ENCODE data around the gene NUTF2.
"Not testable (repeated sequence)": the region's sequence is repeated elsewhere in the genome, so short reads cannot be mapped to it uniquely, and the experiment has no call there.

Gene NUTF2

DNA sequence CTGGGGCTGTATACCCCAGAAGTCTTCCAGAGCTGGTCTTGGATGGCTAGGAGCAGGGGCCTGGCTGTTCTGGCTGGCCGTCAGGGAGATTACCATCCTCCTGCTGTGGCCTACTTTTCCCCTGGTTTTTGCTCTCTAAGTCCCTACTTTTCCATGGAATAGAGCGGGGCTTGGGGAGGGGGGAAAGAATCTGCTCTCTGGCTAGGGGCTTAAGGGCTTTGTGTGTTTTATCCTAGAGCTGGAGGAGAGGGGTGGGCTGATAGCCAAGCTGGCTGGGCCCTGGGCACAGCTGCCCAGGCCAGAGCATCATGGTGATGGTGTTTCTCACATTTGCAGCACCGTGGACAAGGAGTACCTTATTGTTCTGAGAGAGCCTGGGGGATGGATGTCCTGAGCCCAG lies 41.6 kb downstream of the NUTF2 start:
- no peak for DNase-seq

DNA sequence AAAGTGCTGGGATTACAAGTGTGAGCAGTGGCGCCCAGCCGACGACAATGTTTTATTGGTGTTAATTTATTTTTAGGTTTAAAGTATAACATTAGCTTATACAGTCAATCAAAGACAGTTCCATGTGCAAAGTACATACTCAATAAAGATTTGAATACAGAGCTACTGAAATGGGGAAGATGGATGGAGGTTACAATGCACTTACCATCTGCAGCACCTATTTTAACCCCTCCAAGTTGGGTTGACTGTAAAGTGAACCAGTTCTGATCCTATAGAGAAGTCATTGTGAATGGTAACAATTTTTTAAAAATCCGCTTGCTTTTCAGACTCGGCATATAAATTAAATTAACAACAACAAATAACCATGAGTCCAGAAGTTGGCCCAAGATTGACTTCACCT lies 45.6 kb downstream of the NUTF2 start:
- no peak for DNase-seq

DNA sequence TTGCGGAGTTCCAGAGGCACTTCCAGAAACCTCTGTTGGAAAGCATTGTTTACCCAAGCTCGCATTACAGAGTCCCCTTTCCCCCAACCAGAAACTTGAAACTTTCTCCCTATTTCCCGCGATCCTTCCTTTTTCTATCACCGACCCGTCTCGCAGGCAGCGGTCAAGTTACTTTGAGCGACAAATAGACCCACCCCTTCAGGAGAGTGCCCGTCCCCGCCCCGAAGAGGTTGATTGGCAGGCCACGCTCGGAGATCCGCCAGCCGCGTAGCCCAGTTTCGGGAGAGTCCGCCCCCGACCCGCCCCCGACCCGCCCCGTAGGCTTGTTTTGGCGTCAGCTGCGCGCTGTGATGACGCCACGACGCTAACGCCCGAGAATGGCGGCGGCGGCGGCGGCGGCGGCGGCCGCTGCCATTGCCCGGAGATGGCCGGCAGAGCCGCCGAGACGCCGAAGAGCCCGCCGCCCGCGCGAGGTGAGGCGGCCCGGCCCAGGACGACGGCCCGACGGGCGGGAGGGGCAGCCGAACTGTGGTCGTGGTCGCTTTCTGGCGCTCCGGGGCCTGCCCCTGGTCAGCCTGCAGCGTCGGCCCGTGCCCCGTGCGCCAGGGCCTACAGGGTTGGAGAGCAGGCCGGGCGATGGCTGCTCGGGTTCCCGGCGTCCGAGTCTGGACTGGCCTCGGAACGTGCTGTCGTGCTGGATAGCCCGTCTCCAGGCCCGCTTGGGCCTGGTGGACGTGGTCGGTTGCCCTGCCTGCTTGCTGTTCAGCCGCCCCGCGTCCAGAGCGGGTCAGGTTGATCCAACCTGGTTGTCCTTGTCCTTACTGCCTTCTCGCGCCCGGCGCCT lies 46.4 kb downstream of the NUTF2 start, which contains the start of gene PSKH1:
TSS of gene PSKH1 (plus strand) at position 356 of the 844 bp plus-strand sequence. CDS start 15,496 bp downstream, outside the sequence.
- peak; percentile 91 for DNase-seq

DNA sequence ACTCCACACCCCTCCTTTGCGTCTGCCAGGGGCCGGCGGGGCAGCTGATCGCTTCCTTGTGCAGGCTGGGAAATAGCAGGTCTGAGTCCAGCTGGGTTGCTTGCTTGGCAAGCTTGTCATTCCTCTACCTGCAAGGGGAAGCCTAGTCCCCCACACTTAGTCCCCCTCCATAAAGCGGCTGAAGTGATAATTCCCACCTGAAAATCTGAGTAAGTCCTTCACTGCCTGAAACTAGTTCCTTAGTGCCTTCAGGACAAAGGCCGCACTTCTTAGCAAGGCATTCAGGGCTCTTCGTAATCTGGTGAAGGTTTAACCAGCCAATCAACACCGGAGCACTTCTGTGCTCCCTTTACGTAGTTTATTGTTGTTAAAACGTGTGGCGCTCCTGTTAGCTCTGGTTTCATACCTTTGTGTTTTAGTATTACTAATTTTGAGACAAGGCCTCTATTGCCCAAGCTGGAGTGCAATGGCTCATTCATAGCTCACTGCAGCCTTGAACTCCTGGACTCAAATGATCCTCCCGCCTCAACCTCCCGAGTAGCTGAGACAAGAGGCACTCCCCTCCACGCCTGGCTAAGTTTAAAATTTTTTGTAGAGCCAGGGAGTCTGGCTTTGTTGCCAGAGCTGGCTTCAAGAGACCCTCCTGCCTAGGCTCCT lies 47.1 kb downstream of the NUTF2 start:
- DNase-seq: no peak

DNA sequence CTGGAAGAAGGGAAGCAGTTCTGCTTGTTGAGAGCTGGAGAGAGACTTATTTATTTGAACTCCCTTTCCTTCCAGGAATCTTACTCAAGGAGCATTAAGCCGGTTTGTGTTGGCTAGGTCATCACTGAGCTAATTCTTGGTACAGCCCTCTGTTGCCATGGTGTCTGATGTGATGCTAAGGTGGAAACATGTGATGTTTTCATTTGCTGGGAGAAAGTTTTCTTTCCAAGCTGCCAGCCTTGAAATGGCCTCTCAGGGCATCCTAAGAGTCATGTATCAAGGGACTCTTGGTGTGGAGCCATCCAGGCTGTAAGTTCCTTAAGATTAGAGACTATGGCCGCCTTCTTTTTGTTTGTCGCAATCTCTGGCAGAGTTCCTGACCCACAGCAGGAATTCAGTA lies 50.5 kb downstream of the NUTF2 start:
- DNase-seq: no peak

DNA sequence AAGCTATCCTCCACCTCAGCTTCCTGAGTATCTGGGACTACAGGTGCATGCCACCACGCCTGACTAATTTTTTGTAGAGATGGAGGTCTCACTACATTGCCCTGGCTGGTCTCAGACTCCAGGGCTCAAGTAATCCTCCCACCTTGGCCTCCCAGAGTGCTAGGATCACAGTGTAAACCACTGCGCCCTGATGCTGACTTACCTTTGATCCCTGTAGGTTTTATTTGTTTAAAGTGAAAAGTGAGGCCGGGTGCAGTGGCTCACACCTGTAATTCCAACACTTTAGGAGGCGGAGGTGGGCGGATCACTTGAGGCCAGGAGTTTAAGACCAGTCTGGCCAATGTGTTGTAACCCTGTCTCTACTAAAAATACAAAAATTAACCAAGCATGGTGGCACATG lies 55.0 kb downstream of the NUTF2 start:
- no peak for DNase-seq

DNA sequence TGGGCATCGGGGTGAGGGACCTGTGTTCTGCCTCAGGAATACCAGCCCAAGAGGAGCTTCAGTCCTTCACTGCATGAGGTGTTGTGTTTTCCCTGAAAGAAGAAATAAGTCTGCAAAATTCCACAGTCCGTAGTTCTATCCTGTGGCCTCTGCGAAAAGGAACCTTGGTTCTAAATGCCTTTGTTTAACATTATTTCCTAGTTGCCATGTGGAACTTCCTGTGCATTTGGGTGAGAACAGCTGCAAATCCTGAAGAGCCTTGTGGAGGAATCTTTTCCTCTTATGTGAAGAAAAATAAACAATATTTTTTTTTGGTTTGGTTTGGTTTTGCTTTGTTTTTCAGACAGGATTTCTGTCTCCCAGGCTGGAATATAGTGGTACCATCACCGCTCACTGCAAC lies 56.1 kb downstream of the NUTF2 start:
- no peak for DNase-seq

DNA sequence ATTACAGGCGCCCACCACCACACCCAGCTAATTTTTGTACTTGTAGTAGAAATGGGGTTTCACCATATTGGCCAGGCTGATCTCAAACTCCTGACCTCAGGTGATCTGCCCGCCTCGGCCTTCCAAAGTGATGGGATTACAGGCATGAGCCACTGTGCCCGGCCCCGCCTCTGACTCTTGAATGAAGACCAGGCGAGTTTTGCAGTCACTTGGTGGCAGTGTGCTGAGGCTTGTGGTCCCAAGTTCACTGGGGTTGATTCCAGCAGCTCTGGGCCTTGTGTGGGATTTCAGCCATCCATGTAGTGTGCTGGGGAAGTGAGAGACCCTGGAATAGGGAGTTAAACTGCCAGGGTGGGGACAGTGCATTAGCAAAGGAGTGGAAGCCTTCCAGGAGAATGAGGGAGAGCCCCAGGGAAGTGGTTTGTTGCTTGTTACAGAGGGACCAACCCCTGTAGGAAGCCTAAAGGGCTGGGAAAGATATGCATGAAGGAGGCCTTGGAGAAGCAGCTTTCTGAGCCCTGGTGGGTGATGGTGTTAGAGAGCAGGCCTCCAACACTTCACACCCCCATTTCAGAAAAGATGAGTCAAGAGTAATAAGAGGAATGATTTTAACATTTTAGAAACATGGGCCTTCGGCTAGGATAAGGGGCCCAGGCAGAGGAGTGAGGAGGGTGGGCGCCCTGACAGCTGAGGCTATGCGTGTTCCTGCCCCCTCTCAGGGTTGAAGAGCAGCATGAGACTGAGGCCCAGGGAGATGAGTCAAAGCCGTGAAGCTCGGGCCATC lies 60.9 kb downstream of the NUTF2 start:
- no peak for DNase-seq

DNA sequence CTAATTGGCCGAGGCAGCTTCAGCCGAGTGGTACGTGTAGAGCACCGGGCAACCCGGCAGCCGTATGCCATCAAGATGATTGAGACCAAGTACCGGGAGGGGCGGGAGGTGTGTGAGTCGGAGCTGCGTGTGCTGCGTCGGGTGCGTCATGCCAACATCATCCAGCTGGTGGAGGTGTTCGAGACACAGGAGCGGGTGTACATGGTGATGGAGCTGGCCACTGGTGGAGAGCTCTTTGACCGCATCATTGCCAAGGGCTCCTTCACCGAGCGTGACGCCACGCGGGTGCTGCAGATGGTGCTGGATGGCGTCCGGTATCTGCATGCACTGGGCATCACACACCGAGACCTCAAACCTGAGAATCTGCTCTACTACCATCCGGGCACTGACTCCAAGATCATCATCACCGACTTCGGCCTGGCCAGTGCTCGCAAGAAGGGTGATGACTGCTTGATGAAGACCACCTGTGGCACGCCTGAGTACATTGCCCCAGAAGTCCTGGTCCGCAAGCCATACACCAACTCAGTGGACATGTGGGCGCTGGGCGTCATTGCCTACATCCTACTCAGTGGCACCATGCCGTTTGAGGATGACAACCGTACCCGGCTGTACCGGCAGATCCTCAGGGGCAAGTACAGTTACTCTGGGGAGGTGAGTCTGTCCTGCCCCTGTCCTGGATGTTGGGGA lies 62.5 kb downstream of the NUTF2 start:
- DNase-seq: no peak

DNA sequence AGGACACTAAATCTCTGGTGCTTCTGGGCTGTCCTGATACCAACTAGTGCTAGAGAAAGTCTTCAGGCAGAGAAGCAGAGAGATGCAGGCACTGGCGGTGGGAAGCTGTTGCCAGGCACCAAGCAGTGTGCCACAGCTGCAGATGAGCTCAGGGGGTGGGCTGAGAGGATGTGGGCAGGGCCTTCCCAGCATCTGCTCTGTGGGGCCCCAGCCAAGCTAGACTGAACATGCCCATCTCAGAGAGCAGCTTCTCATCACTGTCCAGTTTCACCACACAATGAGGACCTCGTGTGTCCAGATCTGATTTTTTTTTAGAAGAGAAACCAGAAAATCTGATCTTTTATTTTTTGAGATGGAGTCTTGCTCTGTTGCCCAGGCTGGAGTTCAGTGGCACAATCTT lies 63.4 kb downstream of the NUTF2 start:
- DNase-seq: no peak

DNA sequence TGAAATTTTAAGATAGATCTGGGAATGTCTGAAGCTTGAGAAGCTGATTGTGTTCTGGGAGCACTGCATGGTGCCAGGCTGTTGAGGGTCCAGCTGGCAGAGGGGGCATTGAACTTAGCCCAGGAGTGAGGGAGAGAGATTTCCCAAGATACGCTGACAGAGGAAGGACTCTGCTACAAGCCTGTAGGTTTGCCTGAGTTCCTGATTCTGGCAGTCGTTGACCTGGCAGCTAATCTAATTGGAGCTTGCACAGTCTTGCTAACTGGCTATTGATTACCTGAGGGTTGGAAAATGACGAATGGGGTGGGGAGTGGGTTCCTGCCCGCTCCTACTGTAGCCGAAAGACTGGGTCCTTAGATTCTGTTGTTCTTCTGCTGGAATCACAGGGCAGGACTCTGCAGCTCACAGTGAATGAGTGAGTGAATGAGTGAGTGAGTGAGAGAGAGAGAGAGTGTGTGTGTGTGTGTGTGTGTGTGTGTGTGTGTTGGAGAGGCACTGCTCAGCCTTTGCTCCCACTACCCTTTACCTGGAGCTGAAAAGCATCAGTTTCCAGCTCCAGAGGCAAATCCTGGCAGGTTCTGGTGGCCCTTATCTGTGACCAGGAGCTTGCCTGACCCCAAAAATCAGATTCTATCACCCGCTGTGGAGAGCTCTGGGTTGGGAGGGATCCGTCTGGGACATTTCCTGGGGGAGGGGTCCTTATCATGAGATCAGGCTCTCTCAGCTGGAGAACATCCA lies 68.2 kb downstream of the NUTF2 start:
- DNase-seq: no peak

DNA sequence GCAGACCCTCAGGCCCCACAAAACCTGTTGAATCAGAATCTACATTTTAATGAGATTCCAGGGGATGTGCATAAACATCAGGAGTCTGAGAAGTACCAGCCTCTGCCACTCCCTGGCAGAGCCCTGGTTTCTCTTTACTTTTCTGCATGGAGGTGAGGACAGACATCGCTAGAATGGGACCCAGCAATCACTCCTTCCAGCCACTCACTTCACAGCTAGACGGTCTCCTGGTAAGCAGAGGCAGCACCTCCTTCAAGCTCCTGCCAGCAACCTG lies 68.7 kb downstream of the NUTF2 start:
- DNase-seq: not testable (repeated sequence)

DNA sequence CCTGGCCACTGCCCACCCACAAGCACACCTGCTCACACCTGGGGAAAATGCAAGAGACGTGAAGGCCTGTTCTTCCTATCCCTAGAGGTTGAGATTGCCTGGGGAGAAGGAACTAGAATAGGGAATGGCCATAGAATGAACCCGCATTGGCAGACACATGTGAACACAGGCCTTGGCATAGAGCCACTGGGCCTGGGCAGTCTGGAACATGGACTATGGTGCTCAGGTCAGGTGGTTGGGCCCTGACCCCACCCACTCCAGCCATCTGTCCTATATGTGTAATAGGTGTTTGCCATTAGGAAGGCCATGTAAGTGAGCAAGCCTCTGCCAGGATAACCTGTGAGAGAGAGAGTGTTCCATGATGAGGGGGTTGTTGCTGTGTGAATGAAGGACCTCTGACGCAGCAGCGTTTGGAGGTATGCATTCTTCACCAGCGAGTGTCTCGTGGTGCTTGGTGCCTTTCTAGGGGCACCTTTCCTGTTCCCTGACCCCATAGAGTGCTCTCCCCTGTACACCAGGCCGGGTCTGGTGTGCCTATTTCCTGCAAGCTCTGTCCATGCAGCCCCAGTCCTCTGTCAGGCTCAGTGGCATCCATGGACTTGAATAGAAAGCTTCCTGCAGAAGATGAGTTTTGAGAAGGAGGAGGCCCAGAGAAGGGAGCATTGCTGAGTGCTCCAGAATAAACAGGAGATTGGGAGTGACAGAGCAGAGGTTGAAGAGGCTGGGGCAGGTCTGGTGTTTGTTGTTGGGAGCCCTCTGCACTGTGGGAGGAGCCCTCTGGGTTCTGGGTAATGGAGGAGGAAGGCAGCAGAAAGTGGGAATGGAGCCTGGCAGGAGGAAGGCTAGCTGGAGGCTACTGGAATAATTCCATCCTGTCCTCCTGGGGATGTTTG lies 69.3 kb downstream of the NUTF2 start:
- DNase-seq: no peak

DNA sequence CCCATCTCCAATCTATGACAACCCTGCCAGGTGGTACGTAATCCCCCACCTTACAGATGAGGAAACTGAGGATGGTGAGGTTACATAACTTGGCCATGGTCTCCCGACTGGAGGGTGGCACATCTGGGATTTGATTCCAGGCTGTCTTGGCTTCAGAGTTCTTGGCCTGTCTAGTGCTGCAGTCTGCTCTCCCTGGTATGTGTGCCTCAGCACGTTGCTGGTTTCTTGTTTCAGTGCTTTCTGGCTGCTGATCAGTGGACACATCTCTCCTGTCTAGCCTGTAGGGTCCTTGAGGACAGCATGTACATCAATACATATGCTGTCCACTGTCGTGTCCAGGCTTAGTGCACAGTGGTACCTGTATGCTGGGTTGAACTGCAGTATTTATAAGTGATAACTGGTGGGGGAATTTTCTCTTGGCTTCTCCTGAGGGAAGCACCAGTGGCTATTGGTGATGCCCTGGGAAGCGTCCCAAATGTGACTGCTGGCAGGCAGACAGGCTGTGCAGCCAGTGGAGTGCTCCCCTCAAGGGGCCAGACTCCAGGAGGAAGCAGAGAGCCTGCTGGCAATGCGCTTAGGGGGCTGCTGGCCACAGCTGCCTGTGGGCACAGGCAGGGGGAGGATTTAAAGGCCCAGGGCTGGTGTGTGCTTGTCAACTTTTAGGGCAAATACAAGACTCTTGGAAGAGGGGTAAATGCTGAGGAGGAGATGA lies 70.6 kb downstream of the NUTF2 start:
- DNase-seq: no peak

DNA sequence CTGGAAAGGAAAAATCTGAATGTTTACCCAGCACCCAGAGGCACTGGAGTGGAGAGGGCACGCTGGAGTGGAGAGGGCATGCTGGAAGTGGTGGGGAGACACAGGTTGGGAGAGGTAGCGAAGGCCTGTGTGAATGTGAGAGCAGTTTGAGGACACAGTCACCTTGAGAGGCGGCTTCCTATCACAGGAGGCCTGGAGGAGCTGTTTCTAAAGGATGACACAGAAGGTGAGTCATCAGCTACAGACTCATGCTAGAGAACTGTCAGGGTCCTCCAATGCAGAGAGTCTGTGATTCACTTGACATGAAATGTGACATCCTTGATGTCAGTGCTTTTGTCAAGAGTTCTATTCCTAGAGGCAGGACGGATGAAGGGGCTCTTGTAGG lies 71.1 kb downstream of the NUTF2 start:
- peak; percentile 32 for DNase-seq

DNA sequence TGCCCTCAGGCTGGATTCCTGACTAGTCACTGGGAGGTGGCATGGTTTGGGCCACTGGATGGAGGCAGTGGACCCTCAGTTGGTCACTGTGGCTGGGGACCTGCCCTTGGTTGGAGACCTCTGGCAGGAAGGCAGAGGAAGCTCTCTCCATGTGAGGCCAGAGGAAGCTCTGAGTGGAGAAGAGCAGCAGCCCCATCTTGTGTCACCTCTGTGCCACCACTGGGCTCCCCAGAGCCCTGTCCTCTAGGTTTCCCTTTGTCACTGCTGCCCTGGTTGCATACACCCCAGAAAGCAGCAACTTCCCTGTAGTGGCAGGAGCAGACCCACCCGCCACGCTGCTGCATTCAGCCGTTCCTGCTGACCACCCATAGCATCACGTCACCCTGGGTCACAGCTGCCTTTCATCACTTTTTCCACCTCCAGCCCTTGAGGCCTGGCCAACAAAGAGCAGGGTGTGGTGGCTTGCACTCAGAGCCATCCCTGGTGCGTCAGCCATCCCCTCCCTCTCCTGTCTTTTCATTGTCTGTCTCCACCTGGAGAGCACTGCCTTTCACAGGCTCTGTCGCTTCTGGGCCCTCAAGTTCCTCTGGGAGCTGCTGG lies 73.0 kb downstream of the NUTF2 start:
- no peak for DNase-seq

Measured in activated T-cell treated with anti-CD3 and anti-CD28 coated beads for 4 hours (primary cell).